HG03575 (cell line): Measurements from ENCODE around the gene NADSYN1.

Experiments used
- ATAC-seq: cut with Tn5 transposase; IDR thresholded peaks from one replicate; pipeline ENCODE4 v1.9.1; 2021; ENCODE audit not compliant: unreplicated experiment, insufficient number of reproducible peaks, low FRiP score; ENCODE audit errors: extremely low read depth

The NADSYN1 gene

DNA sequence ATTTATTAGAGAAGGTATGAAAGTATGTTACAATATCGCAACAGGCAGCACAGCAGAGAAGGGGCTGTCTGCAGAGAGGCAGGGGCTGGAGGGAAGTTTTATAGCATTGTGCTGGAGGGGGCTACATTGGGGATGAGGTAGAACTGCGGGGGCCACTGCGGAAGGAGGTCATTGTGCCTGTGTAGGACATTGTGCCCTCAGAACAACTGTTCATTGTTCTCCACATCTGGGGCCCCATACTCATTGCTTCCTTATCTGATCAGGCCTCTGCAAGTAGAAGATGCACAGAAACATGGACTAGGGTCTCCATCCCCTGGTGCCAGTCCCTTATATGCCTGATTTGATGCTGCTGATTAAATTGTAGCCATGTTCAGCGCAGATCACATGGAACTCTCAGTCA, 12.1 kb downstream of the NADSYN1 start:
- ATAC-seq = no peak

DNA sequence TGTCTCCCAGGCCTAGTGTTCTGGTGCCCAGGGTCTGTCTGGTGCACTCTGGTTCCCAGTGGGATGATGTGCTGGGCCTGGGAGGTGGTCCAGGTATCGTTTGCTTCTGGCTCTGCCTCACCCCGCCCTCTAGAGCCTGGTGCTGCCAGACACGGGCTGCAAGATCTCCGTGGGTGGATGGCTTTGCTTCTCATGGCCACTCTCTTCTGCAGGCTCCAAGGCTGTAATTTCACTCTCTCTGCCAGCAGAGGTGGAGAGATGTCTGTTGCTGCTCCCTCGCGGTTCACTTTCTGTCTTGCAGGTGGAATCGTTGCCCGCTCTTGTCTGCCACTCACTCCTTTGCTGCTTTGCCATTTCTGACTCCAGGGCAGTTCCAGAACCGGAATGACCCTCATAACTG, 13.4 kb downstream of the NADSYN1 start:
- ATAC-seq = no peak

DNA sequence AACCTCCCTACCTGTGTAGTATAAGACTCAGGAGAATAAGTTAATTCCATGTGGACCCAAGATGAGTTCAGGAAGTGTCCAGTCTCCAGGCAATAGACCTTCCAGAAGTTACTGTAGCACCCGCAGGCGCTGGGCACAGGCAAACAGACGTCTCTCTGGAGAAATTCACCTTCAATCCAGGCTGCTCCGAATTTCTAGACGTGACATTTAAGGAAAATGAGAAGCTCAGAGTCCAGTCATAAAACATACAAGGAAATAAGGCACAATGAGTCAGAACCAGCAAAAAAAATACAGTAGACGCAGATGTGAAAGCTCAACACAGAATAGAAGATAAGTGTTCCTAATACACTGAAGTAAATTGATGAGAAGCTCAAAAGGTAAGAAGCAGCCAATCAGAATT, 14.2 kb downstream of the NADSYN1 start:
- ATAC-seq = no peak

DNA sequence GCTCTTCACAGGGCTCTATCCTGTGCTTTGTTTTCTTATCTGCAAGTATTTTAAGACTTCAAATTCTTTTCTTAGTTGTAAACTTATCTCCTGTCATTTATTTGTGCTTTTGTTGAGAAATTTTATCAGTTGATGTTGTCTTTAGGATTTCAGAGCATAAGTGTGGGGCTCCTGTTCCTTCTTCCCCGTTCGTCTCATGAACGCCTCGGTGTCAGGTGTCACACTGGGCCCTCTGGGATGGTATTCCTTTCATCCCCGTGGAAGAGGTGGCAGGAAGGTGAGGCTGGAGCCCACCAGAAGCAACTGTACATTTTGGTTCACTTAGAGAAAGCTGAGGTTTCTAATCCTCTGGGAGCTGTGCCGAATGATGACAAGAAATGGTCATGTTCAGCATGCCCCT, 17.9 kb downstream of the NADSYN1 start:
- no peak for ATAC-seq

DNA sequence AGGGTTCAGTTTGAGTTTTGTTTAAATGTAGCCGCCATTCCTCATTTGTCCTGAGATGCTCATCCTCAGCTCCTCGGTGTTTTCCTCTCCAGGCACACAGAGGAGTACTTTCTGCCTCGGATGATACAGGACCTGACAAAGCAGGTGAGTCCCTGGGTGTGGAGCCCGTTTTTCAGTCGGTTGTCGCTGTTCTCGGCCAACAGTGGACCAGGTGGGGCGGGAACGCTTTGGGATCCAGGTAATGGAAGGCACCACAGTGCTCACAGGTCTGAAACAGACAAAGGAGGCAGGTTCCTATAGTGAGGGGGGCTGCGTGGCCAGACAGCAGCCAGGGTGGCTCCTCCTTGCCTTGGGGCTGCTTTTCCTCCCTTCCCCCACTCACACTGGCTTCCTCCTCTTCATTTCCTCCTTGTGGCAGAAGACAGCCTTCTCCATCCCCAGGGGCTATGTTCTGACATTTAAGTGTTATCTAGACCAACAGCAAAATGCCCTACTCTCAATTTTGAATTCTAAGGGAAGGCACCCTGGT, 19.4 kb downstream of the NADSYN1 start:
- no peak for ATAC-seq

DNA sequence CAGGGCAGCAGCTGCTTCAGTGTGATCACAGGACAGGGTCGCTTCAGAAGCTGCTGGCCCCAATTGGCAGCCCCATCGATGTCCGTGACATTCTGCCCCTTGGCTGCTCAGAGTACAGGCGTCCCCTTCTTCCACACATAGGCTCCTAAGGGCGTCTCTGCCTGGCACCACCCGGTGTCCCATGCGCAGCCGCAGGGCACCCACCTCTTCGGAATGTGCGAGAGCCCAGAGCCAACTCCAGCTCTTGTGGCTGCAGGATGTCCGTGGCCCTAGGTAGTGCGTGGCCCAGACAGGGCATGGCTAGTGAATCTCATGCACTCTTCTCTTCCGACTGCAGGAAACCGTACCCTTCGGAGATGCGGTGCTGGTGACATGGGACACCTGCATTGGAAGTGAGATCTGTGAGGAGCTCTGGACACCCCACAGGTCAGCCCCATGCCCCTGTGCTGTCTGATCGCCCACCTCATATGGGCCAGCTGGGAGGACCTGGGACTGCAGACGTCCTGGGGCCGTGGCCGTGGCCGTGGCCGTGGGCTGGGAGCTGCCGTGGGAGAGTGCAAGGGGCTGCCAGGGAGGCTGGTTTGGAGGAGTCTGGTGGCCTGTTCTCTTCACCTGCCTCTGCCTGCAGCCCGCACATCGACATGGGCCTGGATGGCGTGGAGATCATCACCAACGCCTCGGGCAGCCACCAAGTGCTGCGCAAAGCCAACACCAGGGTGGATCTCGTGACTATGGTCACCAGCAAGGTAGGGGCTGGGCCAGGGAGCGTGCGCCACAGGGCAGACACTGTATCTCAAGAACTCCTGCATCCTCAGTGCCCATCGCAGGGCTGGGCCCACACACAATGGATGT, 20.2 kb downstream of the NADSYN1 start:
- ATAC-seq = no peak

DNA sequence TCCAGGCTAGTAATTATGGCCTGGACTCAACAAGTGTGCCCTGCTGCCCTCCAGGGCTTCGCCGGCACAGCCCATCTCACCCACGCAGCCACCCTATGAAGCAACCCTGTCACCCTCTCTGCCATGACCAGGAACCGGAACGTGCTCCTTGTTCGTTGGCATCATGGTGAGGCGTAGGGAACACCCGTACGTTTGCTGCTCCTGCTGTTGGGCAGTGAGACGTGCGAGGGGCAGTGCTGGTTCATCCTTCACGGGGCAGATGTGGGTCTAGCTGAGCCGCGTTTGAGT, 20.7 kb downstream of the NADSYN1 start:
- ATAC-seq = no peak

DNA sequence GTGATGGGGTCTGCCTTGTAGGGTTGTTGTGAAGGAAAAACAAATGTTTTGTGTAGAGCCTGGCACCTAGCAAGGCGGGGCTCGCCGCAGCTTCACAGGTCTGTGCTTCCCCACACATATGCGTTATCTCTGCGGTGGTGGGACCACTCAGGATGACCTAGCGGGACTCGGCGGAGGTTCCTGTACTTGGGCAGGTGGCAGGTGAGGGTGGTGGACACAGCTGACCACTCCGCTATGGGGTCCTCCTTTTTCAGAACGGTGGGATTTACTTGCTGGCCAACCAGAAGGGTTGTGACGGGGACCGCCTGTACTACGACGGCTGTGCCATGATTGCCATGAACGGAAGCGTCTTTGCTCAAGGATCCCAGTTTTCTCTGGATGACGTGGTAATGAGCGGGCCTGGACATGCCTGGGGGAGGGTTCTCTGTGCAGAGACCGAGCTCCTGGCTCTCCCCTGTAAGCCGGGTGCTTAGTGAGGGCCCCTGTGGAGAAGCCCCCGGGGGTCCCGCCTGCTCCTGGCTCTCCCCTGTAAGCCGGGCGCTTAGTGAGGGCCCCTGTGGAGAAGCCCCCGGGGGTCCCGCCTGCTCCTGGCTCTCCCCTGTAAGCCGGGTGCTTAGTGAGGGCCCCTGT, 21.3 kb downstream of the NADSYN1 start:
- no peak for ATAC-seq

DNA sequence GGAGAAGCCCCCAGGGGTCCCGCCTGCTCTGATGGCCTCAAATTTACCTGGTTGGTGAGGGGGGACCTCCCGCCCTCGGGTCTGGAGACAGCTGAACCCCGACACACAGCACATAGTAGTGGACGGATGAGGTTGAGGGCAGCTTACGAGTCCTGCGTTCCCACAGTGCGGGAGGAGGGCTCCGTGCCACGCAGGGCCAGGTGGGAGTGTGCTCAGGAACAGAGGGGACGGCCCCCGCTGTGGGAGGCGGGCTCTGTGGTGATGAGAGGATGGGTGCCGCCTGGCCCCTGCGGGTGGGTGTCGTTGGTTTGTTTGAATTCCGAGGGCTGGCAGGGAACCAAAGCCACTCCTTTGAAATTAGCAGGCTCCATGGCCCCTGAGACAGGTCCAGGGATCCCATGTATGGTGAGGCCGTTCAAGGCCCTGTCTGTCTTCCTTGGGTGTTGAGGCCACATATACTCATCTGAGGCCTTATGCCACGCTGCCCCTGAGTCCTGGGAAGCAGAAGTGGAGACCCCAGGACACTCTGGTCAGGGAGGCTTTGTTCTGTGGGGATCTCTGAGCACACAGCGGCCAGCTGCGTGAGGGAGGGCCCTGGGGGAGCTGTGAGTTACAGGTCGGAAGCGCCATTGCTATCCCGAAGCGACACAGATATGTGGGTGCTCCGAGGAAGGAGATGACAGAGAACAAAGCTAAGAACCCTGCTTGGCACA, 21.9 kb downstream of the NADSYN1 start:
- ATAC-seq = no peak

DNA sequence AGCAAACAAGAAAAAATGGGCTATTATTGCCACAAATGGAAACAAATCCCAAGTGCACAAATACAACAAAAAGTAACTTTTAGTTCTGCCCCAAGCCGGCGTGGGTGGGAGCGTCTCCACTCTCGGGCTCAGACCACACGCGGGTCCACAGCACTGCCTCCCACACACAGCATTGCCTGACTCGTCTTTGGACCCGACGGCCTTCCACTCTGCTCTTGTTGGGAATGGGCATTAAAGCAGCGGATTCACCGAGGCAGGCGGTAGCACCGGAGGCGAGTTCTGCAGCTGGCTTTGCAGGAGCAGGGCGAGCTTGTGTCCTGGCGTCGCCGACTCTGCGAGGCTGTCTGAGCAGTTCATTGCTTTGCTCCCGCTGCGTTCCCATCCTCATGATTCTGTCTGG, 23.0 kb downstream of the NADSYN1 start:
- ATAC-seq = no peak

DNA sequence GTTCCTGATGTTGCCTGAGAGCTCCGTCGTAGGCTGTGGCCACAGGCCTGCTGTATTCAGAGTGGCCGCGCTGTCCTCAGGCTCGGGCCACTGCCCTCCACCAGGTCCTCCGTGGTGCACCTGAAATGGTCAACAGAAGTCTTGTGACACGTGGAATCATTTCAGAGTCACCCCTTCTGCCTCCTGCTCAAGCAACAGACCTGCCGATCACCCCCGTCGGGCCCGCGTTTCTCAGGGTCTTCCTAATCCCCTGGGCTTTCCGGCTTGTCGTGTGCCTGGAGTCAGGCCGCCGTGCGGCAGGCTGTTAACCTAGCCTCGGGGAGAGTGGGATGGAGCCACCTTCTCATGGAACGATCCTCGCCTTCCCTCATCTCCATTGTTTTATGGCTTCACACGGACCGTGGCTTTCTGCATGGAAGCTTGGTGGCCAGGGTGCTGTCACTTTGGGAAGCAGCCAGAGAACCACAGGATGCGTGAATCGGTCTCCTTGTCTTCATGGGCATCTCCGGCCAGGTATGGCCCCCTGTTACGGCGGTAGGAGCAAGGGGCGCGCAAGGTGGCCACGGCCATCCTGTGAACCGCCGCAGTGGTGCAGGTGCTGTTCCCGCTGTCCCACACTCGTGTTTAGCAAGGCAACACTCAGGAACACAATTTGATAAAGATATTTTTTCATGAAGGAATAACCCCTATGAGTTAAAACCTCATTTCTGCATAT, 24.1 kb downstream of the NADSYN1 start:
- ATAC-seq = no peak

DNA sequence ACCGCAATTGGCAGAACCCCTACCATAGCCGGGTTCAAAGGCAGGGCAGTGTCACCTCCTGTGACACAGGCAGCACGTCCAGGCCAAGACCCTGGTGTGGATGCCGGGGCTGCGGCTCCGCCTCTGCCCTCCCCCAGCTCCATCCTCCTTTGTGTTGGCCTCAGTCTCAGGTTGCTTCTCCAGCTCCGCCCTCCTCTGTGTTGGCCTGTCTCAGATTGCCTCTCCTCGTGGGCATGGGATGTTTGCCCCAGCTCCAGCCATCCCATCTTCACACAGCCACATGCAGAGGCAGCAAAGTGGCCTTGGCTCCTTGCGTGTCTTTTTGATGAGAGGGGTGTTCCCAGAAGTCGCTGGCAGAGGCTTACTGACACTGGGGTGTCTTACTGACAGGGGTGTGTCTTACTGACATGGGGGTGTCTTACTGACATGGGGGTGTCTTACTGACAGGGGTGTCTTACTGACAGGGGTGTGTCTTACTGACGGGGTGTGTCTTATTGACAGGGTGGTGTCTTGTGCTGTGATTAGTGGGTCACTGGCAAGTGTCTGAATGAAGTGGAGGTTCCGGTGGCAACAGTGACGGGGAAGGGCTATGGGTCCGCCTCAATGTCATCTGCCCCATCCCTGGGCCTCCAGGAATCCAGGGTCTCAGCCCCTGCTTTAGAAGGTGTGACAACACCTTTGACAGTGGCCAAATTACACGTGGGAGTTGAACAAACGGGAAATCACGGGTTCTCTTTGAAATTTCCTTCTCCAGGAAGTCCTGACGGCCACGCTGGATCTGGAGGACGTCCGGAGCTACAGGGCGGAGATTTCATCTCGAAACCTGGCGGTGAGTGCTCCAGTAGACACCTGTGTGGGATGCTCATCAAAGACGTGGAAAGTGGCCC, 24.9 kb downstream of the NADSYN1 start:
- ATAC-seq = no peak

DNA sequence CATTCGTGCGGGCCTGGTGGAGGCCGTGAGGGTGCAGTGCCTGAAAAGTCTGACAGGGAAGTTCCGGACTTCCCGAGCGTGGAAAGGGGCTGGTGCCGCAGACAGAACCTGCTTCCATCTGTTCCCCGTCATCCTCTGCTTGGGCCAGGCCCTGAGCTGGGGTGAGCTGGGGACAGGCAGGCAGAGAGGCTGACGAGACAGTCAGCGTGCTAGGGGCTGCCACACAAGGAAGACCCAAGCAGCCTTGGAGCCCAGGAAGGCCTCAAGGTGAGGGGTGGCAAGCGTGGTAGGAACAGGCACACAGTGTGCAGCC, 25.5 kb downstream of the NADSYN1 start:
- ATAC-seq = no peak

DNA sequence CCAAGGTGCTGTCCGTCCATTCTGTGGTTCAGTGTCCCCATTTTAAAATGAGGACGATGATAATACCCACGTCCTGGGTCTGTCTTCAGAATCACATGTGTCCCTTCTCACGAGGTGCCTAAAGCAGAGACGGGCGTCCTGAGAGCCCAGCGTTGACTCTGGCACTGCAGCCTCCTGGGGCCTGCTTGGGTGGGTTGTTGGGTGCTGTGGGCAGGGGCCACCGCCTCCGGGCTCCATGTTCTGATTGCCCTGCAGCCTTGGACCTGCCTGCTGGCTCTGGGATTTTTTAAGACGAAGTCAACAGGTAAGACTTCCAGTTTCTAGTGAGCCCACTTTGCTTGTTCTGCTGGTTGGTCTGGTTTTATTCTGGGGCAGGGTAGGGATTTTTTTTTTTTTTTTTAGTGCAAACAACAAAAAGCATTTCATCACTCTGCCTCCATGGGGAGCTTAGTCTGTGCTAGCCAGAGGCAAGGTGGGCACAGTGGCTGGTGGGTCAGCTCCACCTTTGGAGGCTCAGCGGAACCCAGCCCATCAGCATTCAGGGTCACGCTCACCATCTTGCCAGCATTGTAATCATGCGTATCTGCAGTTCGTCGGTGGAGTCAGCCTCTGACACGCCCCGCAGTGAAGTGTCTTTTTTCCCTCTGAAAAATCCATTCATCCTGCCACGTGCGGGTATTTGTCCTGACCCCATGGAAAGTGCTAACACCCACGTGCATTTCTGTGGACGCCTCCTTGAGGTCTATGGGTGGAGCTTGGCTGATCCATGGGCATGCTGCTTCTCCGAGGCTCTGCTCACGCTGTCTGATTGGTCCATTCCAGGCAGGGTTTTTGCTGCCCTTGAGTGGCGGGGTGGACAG, 28.3 kb downstream of the NADSYN1 start:
- no peak for ATAC-seq

DNA sequence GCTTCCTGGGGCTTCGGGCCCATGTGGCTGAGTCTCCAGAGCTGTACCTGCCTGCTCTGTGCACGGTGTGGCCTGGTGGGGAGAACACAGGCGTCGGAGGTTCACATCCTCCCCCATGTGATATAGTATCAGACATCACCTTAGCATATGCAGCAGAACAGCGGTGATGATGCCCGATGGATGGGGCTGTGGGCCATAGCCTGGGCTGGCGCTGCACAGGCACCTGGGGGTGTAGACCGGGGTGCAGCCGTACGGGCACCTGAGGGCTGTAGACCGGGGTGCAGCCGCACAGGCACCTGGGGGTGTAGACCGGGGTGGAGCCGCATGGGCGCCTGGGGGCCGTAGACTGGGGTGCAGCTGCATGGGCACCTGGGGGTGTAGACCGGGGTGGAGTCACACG, 29.2 kb downstream of the NADSYN1 start:
- no peak for ATAC-seq

DNA sequence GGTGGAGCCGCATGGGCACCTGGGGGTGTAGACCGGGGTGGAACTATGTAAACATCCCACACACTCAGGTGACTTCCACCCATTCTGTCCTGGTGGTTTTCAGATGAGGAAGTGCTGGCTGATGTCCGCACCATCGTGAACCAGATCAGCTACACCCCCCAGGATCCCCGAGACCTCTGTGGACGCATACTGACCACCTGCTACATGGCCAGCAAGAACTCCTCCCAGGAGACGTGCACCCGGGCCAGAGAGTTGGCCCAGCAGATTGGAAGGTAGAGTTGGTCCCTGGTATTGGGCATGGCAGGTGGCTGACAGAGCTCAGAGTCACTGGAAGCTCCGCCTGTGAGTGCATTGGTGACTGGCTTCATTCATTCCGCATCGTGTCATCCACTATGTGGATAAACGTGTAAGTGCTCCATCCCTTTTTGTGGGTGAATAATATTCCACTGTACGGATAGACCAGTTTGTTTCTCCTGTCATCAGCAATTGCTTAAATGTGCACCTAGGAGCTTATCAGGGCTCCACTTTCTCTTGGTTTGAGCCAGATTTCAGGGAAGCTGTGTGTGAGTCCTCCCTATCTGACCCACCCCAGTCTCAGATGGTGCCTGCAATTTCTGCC, 29.9 kb downstream of the NADSYN1 start:
- ATAC-seq = no peak

DNA sequence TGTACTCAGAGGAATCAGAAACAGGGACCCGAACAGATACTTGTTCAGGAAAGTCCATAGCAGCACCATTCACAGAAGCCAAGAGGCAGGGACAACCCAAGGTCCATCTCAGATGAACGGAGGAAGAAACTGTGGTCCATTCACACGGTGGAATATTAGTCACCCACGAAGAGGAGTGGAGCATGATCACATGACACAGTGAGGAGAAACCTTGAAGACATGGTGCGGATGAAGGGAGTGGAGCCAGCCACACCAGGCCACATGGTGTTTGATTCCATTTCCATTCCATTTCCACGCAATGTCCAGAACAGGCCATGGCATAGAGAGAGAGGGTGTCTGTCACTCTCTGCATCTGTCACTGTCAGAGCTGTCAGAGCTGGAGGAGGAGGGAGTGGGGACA, 30.7 kb downstream of the NADSYN1 start:
- no peak for ATAC-seq
